Measurements from ENCODE around the gene PABPN1L.
A peak's percentile ranks its signal among the peaks of the same experiment; 100 is the strongest.

Gene PABPN1L

GRCh38 chr16:88818575-88818874, 47.9 kb downstream of the PABPN1L start:
- H3K4me1 ChIP-seq (ENCODE audit: low read depth, poor library complexity, severe bottlenecking): peaks cover 4% of the 10 kb centered on the region
- no peaks in the 10 kb centered on the region for H3K79me2 ChIP-seq (ENCODE audit: insufficient read depth, low read depth)
- no peaks in the 10 kb centered on the region for H4K20me1 ChIP-seq (ENCODE audit: insufficient read depth)
- no peak overlapping the region for H3K4me2 ChIP-seq
- no peak overlapping the region for H3K27ac ChIP-seq
- no peak overlapping the region for H2AFZ ChIP-seq (ENCODE audit: low read depth)
- no peak overlapping the region for H3K9ac ChIP-seq
- H3K27me3 ChIP-seq (ENCODE audit: insufficient read depth, low read depth): no peaks in the 10 kb centered on the region
- no peak overlapping the region for H3K4me3 ChIP-seq (IDR thresholded peaks at IDR 0.05; ENCODE audit: insufficient read depth, low read depth, low read length)
- no peaks in the 10 kb centered on the region for H3K36me3 ChIP-seq (ENCODE audit: insufficient read depth)
- no peak for TF ChIP-seq CTCF (conservative IDR thresholded peaks at IDR 0.05; ENCODE audit: low read depth, low read length)

- no peaks in the 10 kb centered on the region for H3K79me2 ChIP-seq (ENCODE audit: insufficient read depth, low read depth)
- peaks cover 6% of the 10 kb centered on the region for H3K4me1 ChIP-seq (ENCODE audit: low read depth, poor library complexity, severe bottlenecking)
- H3K27ac ChIP-seq: no peak overlapping the region
- no peak overlapping the region for H3K4me2 ChIP-seq
- no peak overlapping the region for H3K4me3 ChIP-seq (IDR thresholded peaks at IDR 0.05; ENCODE audit: insufficient read depth, low read depth, low read length)
- no peak overlapping the region for H2AFZ ChIP-seq (ENCODE audit: low read depth)
- TF ChIP-seq CTCF (conservative IDR thresholded peaks at IDR 0.05; ENCODE audit: low read depth, low read length): no peak
- H4K20me1 ChIP-seq (ENCODE audit: insufficient read depth): no peaks in the 10 kb centered on the region
- no peaks in the 10 kb centered on the region for H3K27me3 ChIP-seq (ENCODE audit: insufficient read depth, low read depth)
- H3K36me3 ChIP-seq (ENCODE audit: insufficient read depth): no peaks in the 10 kb centered on the region
- H3K9ac ChIP-seq: no peak overlapping the region
These were observed 48.5 kb downstream of the PABPN1L start for GRCh38 chr16:88817785-88818574.

GRCh38 chr16:88816736-88817535, 49.5 kb downstream of the PABPN1L start:
- no peak for TF ChIP-seq CTCF (conservative IDR thresholded peaks at IDR 0.05; ENCODE audit: low read depth, low read length)
- no peak overlapping the region for H3K9ac ChIP-seq
- H3K4me2 ChIP-seq: no peak overlapping the region
- peaks cover 10% of the 10 kb centered on the region for H3K4me1 ChIP-seq (ENCODE audit: low read depth, poor library complexity, severe bottlenecking)
- no peak overlapping the region for H2AFZ ChIP-seq (ENCODE audit: low read depth)
- H4K20me1 ChIP-seq (ENCODE audit: insufficient read depth): no peaks in the 10 kb centered on the region
- H3K36me3 ChIP-seq (ENCODE audit: insufficient read depth): no peaks in the 10 kb centered on the region
- no peak overlapping the region for H3K27ac ChIP-seq
- no peak overlapping the region for H3K4me3 ChIP-seq (IDR thresholded peaks at IDR 0.05; ENCODE audit: insufficient read depth, low read depth, low read length)
- H3K27me3 ChIP-seq (ENCODE audit: insufficient read depth, low read depth): no peaks in the 10 kb centered on the region
- no peaks in the 10 kb centered on the region for H3K79me2 ChIP-seq (ENCODE audit: insufficient read depth, low read depth)

GRCh38 chr16:88815901-88816589, 50.4 kb downstream of the PABPN1L start:
- Histone ChIP-seq H3K4me3 (IDR thresholded peaks at IDR 0.05; ENCODE audit: insufficient read depth, low read depth, low read length) (no peak overlapping the region), H3K27ac (no peak overlapping the region), H3K79me2 (ENCODE audit: insufficient read depth, low read depth) (peaks cover under 1% of the 10 kb centered on the region; the same call in 1 of the 2 replicates), H2AFZ (ENCODE audit: low read depth) (no peak overlapping the region), H3K9ac (no peak overlapping the region), H3K4me2 (no peak overlapping the region), H3K27me3 (ENCODE audit: insufficient read depth, low read depth) (no peaks in the 10 kb centered on the region), H3K36me3 (ENCODE audit: insufficient read depth) (no peaks in the 10 kb centered on the region), H3K4me1 (ENCODE audit: low read depth, poor library complexity, severe bottlenecking) (peaks cover 10% of the 10 kb centered on the region), H4K20me1 (ENCODE audit: insufficient read depth) (no peaks in the 10 kb centered on the region)
- TF ChIP-seq CTCF (conservative IDR thresholded peaks at IDR 0.05; ENCODE audit: low read depth, low read length): peak; percentile 89

Measured in KMS-11 (cell line).